Right lung (tissue), 5 donors: Measurements from ENCODE around the gene NID2. TPM values are rescaled to one million over a fixed set of nuclear protein-coding genes. Genes with fewer than 3 reads are reported as not detected.

Experiments used
- DNase-seq, 2 donors: peaks; one replicate each; pipeline ENCODE4 v3.0.0-alpha.2; 2013
- polyA plus RNA-seq, 5 donors: library from polyadenylated mRNA; unstranded; fragments of 120-200 nt; gene quantifications; one replicate each; pipeline versions ENCODE4 v1.2.1 to v1.2.3, GENCODE V29; 2013; ENCODE audit warnings: inconsistent platforms in 1 of 5, low replicate concordance in 1 of 5; ENCODE audit not compliant: insufficient read length in 5 of 5, insufficient read depth in 1 of 5

Gene NID2
- polyA plus RNA-seq, 5 donors, result 191 to 560 (median 234) TPM

GRCh38 chr14:51963286-51963685, 105.6 kb downstream of the NID2 start:
- DNase-seq, result peak; percentile 75 to 77

DNA sequence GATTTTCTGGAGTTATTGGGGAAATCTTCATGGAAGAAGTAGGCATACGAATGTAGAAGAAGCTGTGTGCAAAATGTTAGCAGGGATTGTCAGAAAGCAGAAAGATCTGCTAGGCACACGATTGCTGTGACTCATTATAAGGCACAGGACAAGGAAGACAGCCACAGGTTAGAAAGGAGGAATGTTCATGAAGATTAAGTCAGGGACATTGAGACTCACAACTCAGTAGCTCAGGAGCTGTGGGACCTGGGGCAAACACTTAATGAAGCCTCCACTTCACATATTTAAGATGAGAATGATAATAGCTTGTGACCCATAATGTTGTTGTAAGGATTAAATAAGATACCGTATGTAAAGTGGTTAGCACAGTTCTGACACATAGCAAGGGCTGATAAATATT, 106.1 kb downstream of the NID2 start:
- no peak for DNase-seq

GRCh38 chr14:51960866-51961265, 108.0 kb downstream of the NID2 start:
- no peak for DNase-seq

DNA sequence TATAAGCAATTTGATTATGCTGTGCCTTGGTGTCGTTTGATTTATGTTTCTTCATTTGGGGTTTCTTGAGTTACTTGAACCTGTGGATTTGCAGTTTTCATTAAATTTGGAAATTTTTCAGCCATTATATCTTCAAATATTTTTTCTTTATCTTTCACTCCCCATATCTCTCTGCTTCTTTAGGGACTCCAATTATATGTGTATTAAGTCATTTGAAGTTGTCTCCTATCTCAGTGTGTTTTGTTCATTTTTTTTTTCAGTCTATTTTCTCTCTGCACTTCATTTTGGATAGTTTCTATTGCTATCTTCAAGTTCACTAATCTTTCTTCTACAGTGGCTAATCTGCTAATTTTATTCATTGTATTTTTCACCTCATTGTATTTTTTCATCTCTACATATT, 108.9 kb downstream of the NID2 start:
- no peak for DNase-seq

DNA sequence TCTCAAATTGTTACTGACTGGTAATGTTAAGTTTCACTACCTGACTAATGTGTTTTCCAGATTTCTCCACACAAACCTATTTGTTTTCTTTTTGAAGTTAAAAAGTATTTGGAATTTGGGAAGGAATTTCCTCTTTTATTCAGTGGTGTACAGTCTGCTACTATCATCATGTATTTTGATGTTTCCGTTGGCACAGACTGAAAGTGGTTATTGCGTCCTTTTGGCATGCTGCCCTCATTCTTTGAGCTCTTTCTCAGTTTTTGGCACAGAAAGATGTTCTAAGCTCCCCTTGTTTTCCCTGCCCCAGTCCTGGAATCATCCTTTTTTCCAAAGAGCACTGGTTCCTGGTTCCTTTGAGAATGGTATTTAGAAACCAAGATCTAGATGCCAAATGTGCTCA, 110.9 kb downstream of the NID2 start:
- DNase-seq, result no peak

Other genes starting within 250 kb of the NID2 start
- 100 to 1,000 TPM in 1 of 5 donors, 10 to 100 TPM in 4; 67.5 to 101 (median 98.3) TPM for gene GNG2, start 208.4 kb downstream of the NID2 start, polyA plus RNA-seq
- gene RTRAF, start 79.5 kb downstream of the NID2 start, polyA plus RNA-seq, result 100 to 1,000 TPM; 251 to 353 (median 275) TPM
- under 1 TPM; 0.21 to 0.49 (median 0.26) TPM for gene PTGDR, start 198.6 kb upstream of the NID2 start, polyA plus RNA-seq
- 1 to 10 TPM; 3.2 to 6.8 (median 5.3) TPM for gene PTGER2, start 245.3 kb upstream of the NID2 start, polyA plus RNA-seq